Suprapubic skin (tissue), 3 donors: ENCODE measurements around the gene PCDHA5.
"Not testable (repeated sequence)": the region's sequence is repeated elsewhere in the genome, so short reads cannot be mapped to it uniquely, and the experiment has no call there.

ENCODE experiments used
- POLR2A ChIP-seq, 2 donors: fragments of 450-650 bp; IDR thresholded peaks; one replicate each; pipeline ENCODE4 v1.6.1; 2017; ENCODE audit warnings: antibody characterized with exemption in 2 of 2, mild to moderate bottlenecking in 2 of 2, moderate library complexity in 2 of 2
- TF ChIP-seq, protein P1 (sequence below), 2 donors: fragments of 200-600 bp in 1 of 2; fragments of 450-650 bp in 1 of 2; sonication (generic) in 1 of 2; IDR thresholded peaks; one replicate each; pipeline ENCODE4 v1.5.1; 2016 to 2019; ENCODE audit warnings: antibody characterized with exemption in 2 of 2, mild to moderate bottlenecking in 1 of 2, moderate library complexity in 1 of 2

DNA sequence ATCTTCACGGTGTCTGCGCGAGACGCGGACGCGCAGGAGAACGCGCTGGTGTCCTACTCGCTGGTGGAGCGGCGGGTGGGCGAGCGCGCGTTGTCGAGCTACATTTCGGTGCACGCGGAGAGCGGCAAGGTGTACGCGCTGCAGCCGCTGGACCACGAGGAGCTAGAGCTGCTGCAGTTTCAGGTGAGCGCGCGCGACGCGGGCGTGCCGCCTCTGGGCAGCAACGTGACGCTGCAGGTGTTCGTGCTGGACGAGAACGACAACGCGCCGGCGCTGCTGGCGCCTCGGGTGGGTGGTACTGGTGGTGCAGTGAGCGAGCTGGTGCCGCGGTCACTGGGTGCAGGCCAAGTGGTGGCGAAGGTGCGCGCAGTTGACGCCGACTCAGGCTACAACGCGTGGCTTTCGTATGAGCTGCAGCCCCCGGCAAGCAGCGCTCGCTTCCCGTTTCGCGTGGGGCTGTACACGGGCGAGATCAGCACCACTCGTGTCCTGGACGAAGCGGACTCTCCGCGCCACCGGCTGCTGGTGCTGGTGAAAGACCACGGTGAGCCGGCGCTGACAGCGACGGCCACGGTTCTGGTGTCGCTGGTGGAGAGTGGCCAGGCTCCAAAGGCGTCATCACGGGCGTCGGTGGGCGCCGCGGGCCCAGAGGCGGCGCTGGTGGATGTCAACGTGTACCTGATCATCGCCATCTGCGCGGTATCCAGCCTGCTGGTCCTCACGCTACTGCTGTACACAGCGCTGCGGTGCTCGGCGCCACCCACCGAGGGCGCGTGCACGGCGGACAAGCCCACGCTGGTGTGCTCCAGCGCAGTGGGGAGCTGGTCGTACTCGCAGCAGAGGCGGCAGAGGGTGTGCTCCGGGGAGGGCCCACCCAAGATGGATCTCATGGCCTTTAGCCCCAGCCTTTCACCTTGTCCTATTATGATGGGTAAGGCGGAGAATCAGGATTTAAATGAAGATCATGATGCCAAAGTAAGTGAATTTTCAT, 8.4 kb downstream of the PCDHA5 start:
- not testable (repeated sequence) for TF ChIP-seq POLR2A (IDR thresholded peaks at IDR 0.05)
- TF ChIP-seq, protein P1, sequence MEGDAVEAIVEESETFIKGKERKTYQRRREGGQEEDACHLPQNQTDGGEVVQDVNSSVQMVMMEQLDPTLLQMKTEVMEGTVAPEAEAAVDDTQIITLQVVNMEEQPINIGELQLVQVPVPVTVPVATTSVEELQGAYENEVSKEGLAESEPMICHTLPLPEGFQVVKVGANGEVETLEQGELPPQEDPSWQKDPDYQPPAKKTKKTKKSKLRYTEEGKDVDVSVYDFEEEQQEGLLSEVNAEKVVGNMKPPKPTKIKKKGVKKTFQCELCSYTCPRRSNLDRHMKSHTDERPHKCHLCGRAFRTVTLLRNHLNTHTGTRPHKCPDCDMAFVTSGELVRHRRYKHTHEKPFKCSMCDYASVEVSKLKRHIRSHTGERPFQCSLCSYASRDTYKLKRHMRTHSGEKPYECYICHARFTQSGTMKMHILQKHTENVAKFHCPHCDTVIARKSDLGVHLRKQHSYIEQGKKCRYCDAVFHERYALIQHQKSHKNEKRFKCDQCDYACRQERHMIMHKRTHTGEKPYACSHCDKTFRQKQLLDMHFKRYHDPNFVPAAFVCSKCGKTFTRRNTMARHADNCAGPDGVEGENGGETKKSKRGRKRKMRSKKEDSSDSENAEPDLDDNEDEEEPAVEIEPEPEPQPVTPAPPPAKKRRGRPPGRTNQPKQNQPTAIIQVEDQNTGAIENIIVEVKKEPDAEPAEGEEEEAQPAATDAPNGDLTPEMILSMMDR (IDR thresholded peaks at IDR 0.05), result not testable (repeated sequence)
